HG03432 (cell line): Measurements from ENCODE around the gene CENPF.
A peak's percentile ranks its signal among the peaks of the same experiment; 100 is the strongest.

ENCODE experiments used
- ATAC-seq: cut with Tn5 transposase; IDR thresholded peaks from one replicate; pipeline ENCODE4 v1.9.1; 2021; ENCODE audit warnings: mild to moderate bottlenecking, moderate library complexity; ENCODE audit not compliant: unreplicated experiment

Gene CENPF

GRCh38 chr1:214617246-214617645 lies 14.3 kb downstream of the CENPF start:
- no peak for ATAC-seq

GRCh38 chr1:214617843-214618242 lies 14.8 kb downstream of the CENPF start:
- ATAC-seq: no peak

GRCh38 chr1:214621236-214621635 lies 18.2 kb downstream of the CENPF start:
- no peak for ATAC-seq

- ATAC-seq: no peak
These were observed 20.4 kb downstream of the CENPF start for GRCh38 chr1:214623430-214623829.

GRCh38 chr1:214632091-214632490 lies 29.1 kb downstream of the CENPF start:
- ATAC-seq: no peak

DNA sequence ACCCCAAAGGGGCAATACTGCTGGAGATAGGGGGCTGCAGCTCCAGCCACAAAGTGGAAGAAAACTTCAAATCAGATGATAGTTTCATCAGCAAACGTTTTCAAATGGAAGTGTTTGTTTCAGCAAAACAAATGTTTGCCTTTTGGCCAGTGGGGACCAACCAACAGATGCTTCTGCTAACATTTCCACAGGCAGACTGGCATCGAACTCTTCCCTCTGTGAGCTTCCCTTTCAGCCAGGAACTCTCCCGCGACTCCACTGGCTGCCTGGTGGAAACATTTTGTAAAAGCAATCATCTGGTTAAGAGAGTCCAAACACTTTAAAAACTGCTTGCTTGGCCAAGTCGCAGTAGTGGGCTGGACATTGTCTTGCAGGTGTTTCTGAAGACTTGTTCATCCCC lies 30.7 kb downstream of the CENPF start:
- no peak for ATAC-seq

DNA sequence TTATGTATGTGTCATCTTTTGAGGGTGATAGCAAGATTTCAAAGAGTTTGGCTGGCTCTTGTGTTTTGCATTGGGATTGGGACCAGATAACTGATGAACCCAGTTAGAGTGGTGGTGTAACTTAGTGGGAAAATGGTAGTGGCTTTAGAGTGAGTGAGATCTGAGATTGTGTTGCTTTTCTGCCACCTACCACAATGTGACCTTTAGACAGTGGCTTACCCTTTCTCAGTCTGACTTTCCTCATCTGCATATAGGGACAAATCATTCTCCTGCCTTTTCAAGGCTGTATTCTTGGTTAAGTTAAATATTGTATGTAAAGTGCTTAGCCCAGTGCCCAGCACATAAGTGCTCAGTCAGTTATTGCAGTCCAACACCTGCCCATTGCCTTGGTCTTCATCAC lies 31.3 kb downstream of the CENPF start:
- ATAC-seq: no peak

GRCh38 chr1:214635086-214635485 lies 32.1 kb downstream of the CENPF start:
- ATAC-seq: no peak

DNA sequence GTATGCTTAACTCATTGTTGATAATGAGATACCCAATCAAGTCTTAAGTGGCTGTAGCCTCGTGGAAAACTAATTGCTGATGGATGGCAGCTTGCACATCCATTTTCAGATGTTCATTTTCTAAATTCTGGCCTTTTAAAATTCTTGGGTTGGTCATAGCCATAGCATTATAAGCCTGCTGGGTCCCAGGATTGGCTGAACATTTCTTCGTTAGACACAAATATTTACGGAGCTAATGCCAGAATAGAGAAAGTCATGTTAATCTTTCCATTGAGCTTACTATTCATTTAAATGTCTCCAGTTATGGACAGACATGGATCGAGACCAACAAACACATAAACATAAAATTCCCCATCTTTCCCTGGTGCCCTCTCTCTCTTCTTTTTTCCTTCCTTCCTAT lies 32.5 kb downstream of the CENPF start:
- ATAC-seq: no peak

GRCh38 chr1:214636436-214636835 lies 33.4 kb downstream of the CENPF start:
- no peak for ATAC-seq

- ATAC-seq: no peak
These were observed 34.1 kb downstream of the CENPF start for GRCh38 chr1:214637125-214637524.

DNA sequence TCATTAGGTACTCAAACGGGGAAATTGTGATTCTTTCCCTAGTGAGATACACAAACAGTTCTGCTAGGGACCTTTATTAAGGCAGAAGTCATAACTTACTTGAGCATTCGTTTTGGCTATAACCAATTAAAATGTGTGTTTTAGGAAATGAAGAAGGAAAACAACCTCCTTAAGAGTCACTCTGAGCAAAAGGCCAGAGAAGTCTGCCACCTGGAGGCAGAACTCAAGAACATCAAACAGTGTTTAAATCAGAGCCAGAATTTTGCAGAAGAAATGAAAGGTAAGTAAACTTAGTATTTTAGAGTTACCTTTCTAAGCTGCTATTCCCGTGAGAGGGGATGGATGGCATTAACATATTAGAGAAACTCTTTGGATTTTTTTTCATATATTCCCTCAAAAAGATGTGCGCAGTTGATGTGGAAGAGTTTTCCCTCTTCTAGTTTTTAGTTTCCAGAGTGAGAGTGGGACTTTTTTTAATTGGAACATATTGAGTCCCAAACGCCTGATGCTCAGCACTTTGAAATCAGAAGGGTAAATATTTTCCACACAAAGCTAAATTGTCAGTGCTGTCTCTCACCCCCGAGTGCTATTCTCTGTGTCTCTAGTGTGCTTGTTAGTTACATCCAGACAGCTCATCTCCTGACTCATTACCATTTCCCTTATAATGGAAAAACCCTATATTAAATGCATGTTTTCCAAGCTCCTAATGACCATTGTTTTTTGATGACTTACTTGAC lies 34.9 kb downstream of the CENPF start:
- ATAC-seq: peak; percentile 75

DNA sequence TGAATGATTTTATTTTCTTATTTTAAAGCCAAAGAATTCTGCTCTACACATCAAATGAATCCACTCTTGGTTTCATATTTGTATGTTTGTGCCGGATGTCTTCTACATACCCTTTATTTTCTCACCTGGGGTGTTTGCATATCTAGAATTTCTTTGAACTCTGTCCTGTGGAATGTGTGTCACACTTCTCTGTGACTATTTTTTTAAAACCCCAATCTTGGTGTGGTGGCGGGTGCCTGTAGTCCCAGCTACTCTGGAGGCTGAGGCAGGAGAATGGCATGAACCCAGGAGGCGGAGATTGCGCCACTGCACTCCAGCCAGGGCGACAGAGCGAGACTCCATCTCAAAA lies 35.4 kb downstream of the CENPF start:
- ATAC-seq: no peak

DNA sequence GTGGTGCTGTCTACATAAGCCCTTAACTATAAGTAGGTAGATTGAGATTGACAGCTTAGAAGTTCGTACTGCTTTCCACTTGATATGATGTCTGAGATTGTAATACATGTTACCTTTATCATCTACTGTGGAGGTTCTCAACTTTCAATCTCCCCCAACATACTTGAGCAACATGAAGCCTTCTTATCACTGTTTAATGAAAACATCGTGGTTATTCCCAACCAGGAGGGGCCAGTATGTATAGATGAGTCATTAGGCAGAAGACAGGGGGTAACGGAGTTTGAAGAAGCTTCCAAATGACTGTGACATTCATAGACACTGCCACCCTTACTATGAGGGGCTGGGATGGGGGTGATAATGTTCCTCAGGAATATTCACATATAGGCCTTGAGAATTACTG lies 36.0 kb downstream of the CENPF start:
- ATAC-seq: no peak

GRCh38 chr1:214640431-214641213 lies 37.6 kb downstream of the CENPF start:
- ATAC-seq: no peak

DNA sequence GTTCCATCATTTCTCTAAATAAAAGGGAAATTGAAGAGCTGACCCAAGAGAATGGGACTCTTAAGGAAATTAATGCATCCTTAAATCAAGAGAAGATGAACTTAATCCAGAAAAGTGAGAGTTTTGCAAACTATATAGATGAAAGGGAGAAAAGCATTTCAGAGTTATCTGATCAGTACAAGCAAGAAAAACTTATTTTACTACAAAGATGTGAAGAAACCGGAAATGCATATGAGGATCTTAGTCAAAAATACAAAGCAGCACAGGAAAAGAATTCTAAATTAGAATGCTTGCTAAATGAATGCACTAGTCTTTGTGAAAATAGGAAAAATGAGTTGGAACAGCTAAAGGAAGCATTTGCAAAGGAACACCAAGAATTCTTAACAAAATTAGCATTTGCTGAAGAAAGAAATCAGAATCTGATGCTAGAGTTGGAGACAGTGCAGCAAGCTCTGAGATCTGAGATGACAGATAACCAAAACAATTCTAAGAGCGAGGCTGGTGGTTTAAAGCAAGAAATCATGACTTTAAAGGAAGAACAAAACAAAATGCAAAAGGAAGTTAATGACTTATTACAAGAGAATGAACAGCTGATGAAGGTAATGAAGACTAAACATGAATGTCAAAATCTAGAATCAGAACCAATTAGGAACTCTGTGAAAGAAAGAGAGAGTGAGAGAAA lies 38.4 kb downstream of the CENPF start:
- ATAC-seq: no peak

GRCh38 chr1:214643030-214643429 lies 40.0 kb downstream of the CENPF start:
- no peak for ATAC-seq

DNA sequence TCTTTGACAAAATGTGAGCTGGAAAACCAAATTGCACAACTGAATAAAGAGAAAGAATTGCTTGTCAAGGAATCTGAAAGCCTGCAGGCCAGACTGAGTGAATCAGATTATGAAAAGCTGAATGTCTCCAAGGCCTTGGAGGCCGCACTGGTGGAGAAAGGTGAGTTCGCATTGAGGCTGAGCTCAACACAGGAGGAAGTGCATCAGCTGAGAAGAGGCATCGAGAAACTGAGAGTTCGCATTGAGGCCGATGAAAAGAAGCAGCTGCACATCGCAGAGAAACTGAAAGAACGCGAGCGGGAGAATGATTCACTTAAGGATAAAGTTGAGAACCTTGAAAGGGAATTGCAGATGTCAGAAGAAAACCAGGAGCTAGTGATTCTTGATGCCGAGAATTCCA lies 42.7 kb downstream of the CENPF start:
- ATAC-seq: no peak

DNA sequence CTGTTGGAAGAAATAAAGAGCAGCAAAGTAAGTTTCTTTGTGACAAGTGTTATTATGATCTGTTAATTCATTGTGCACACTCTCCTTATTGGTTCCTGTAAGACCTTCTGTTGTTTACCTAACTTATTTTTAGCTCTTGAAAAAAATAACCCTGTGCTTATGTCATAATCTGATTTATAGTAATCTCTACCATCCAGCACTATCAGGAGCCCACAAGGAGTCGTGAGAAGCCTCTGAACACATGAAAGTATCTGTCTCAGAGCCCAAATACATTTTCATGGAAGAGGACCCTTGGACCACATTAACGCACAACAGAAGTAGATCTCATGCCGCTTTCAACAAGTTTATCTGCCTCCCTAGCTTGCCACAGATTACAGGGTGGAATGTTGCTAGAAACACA lies 45.8 kb downstream of the CENPF start:
- no peak for ATAC-seq

DNA sequence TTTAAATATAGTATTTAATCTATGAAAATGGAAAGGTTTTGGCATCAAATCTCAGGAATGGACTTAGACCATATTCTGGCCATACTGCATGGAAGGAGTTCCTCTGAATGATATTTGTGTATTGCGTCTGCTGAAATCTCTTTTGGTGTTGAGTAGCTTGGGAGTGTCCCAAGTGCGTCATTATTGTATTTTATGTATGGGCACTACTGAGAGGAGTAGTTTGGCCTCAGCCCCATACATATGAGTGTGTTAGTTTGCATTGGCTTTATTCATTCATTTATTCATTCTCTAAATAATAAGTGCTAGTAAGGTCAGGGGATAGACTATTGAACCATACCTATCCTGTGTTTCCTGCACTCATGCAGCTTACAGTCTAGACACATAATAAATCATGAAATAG lies 46.6 kb downstream of the CENPF start:
- no peak for ATAC-seq

DNA sequence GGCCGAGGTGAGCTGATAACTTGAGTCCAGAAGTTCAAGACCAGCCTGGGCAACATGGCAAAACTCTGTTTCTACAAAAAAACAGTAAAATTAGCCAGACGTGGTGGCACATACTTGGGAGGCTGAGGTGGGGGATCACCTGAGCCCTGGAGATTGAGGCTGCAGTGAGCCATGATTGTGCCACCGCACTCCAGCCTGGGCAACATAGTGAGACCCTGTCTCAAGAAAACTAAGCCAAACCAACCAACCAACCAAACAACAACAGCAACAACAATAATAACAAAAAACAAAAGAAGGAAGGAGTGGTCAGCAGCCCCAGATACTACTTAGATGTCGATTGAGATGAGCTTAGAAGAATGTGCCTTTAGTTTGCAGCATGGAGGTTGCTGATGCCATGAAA lies 47.7 kb downstream of the CENPF start:
- ATAC-seq: no peak

GRCh38 chr1:214657299-214657698 lies 54.3 kb downstream of the CENPF start:
- no peak for ATAC-seq
